ENCODE data around the gene ZNF385C.

The ZNF385C gene

DNA sequence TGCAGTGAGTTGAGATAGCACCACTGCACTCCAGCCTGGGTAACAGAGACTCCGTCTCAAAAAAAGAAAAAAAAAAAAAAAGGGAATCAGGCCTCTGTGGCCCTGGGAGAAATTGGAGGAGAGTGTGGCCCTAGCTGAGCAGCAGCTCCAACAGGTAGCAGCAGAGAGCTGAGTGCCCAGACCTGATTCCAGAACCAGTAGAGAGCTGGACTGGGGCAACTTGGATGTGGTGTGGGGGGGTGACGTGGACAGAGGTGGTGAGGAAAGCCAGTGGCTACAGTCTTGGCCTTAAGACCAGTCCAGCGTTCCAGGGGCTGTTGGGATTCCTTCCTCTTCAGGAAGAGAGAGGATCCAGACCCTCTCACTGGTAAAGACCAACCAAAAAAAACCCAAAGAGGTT lies 26.0 kb upstream of the ZNF385C start:
- DNase-seq (ENCODE audit: low read depth), result no peak
- no peak overlapping the region for H3K4me3 ChIP-seq (ENCODE audit: low read length)
- peak; percentile 23 for TF ChIP-seq CTCF (IDR thresholded peaks at IDR 0.05; ENCODE audit: insufficient read depth, low read depth, low read length, missing control alignments)

GRCh38 chr17:42122371-42123303 lies 24.4 kb upstream of the ZNF385C start, which contains the start of gene HSPB9:
Gene HSPB9, plus strand, starts transcription at chr17:42122804. Its CDS starts 47 bp downstream, at chr17:42122851.
- DNase-seq (ENCODE audit: low read depth), result peak; percentile 81
- no peak within 1 kb of the TSS for H3K4me3 ChIP-seq (ENCODE audit: low read length)
- TF ChIP-seq CTCF (IDR thresholded peaks at IDR 0.05; ENCODE audit: insufficient read depth, low read depth, low read length, missing control alignments), result no peak

DNA sequence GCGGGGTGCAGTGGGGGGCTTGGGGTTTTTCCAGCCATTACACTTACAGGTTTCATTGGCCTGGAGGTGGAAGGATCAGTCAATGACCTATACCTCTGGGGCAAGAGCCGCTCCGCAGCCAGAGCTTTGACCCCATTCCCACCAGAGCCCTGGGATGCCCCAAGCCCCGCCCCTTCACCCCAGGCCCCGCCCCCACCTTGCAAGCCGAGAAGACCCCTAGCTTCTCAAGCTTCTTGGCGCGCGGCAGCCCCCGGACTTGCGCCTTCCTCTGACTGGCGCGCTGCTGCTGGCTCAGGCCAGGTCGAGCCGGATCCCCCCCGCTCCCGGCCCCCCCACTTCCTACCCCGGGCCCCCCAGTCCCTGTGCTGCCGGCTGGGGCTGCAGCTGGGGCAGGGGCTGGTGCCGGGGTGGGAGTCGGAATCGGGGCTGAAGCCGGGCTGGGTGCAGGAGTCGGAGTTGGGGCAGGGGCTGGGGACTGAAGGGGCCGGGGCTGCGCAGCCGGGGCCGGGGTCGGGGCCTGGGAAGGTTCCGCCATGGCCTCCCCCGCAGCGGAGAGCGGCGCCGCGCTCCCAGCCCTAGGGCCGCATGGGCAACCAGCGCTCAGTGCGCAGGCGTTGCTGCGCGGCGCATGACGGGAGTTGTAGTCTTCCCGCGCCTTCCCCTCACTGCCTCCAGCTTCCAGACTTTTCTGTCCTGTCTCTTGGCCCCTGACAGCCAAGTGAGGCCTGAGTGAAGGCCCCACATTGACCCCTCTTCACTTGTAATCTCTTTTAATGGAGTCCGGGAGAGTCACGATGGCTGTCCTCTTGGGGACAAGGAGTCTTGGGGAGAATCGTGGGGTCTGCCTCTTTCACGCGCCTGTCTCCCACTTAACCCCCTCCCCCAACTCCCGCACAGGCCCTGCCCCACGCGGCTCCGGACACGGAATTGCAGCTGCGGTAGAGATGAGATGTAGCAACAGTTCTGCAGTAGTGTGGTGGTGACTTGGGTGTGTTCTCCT lies 22.8 kb upstream of the ZNF385C start, which contains the start of gene KAT2A:
Gene KAT2A (minus strand): TSS at position 598 of the 1,000 bp plus-strand sequence. CDS start 63 bp downstream, at position 535.
- peak; percentile 84 for DNase-seq (ENCODE audit: low read depth)
- H3K4me3 ChIP-seq (ENCODE audit: low read length), result peak within 1 kb of the TSS; percentile 57
- TF ChIP-seq CTCF (IDR thresholded peaks at IDR 0.05; ENCODE audit: insufficient read depth, low read depth, low read length, missing control alignments), result no peak

DNA sequence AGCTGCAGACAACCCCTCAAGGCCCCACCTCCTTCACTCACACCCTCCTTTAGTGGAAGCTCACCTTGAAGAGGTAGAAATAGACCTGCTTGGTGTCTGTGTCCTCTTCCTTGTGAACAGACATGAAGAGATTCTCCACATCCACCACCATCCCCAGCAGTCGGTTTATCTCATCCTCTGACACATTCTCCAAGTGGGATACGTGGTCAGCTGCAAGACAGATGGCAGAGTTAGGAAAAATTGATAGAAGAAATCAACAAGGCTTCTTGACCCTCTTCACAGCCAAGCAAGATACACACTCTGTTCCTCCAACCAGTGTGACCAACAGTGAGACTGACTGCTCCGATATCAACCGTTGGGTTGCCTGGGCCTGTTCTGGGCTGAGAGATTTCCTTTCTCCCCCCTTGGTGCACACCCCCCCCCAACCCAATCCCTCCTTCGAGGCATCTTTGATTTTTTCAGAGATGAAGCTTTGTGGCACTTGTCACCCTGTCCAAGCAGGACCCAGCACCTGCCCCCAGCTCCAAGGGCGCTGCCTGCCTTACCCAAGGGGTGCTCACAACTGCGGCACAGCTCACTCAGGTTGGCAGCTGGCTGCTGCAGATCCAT lies 22.0 kb upstream of the ZNF385C start:
- no peak for DNase-seq (ENCODE audit: low read depth)
- H3K4me3 ChIP-seq (ENCODE audit: low read length), result peak overlapping the region; percentile 57
- TF ChIP-seq CTCF (IDR thresholded peaks at IDR 0.05; ENCODE audit: insufficient read depth, low read depth, low read length, missing control alignments), result no peak

GRCh38 chr17:42119301-42119700 lies 21.0 kb upstream of the ZNF385C start:
- H3K4me3 ChIP-seq (ENCODE audit: low read length), result no peak overlapping the region
- TF ChIP-seq CTCF (IDR thresholded peaks at IDR 0.05; ENCODE audit: insufficient read depth, low read depth, low read length, missing control alignments), result no peak
- no peak for DNase-seq (ENCODE audit: low read depth)

DNA sequence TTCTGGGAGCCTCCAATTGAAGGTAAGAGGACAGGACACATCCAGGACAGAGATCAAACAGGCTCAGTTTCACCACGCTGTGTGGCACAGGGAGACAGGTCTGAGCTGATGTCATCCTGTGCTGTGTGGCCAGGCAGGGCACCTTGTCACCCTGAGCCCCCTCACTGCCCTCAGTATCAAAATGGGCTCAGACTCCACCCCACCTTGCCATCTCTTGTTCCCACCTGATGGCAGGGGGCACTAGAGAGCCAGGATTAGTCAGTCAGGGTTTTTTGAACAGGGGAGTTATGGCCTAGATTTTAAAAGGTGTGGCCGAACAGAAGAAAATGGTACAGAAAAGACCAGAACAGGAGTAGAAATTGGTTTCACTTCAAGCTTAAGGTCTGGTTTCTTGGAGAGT lies 20.3 kb upstream of the ZNF385C start:
- TF ChIP-seq CTCF (IDR thresholded peaks at IDR 0.05; ENCODE audit: insufficient read depth, low read depth, low read length, missing control alignments), result peak; percentile 49
- no peak overlapping the region for H3K4me3 ChIP-seq (ENCODE audit: low read length)
- DNase-seq (ENCODE audit: low read depth), result peak; percentile 57

Data from epithelial cell of esophagus (primary cell).